ENCODE data around the gene IQCN.

The IQCN gene

DNA sequence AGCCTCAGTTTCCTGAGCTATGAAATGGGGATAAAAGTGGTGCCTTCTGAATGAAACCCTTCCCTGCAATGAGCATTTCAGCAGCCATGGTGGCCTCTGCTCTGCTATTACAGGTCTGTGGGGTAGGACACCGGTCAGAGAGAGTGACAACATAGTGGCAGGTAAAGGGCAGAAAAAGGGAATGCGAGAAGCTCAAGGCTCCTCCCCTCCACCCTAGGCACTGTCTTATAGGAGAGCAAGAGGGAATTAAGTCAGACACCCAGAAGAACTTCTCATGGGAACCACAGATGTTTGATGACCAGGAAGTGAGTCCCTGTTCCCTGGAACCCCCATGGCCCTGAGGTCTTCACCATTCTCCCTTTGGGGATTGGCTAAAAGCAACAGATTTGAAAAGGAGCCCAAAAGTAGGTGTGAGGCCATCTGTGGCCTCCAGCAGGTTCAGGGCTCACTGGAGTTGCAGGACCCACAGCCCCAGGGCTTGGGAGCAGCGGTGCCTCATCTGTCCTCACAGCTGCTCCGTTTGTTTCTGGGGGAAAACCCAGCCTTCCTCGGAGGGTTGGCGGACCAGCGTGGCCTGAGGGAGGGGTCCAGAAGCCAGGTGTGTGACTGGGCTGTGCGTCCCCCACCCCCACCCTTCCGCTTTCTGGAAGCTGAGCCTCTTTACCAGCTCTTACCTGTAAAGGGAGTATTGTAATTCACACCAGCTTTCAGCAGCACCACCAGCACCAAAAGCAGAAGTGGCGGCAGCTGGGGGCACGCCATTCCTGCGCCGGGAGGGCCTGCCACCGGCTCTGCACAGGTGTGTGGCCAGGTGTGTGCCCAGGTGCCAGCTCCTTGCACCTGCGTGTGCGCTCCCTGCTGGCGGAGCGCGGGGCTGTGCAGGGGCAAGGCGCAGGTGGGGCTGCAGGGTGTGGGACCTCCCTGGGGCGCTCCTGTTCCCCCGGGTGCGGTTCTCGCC is 19.4 kb downstream of the IQCN start:
- Mint-ChIP-seq H3K9me3 (no peaks in the 10 kb centered on the region), H3K27me3 (peaks cover 27% of the 10 kb centered on the region), H3K27ac (no peak overlapping the region), H3K4me1 (peaks cover 3% of the 10 kb centered on the region), H3K36me3 (ENCODE audit: low read depth) (no peaks in the 10 kb centered on the region), H3K4me3 (no peak overlapping the region)
- ATAC-seq (no peak), DNase-seq (no peak)

DNA sequence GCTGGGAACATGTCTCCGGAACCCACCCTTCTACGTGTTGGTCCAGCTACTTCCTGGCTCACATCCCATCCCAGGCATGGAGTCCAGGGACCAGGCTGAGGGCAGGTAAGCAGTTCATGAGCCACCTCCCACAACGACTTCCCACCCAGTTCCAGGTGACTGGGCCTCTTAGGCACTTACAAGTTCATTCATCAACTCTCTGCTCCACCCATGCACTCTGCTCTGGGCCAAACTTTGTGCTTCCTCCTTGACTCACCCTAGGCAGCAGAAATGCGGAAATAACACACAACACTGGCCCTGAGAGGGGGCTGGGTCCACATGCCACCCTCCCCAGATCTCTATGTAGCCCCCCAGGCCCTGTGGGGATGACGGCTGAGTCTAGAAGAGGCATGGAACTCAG is 20.5 kb downstream of the IQCN start:
- DNase-seq (no peak), ATAC-seq (no peak)
- Mint-ChIP-seq H3K27ac (no peak overlapping the region), H3K27me3 (peaks cover 27% of the 10 kb centered on the region), H3K4me1 (peaks cover 3% of the 10 kb centered on the region), H3K9me3 (no peaks in the 10 kb centered on the region), H3K4me3 (no peak overlapping the region), H3K36me3 (ENCODE audit: low read depth) (no peaks in the 10 kb centered on the region)

DNA sequence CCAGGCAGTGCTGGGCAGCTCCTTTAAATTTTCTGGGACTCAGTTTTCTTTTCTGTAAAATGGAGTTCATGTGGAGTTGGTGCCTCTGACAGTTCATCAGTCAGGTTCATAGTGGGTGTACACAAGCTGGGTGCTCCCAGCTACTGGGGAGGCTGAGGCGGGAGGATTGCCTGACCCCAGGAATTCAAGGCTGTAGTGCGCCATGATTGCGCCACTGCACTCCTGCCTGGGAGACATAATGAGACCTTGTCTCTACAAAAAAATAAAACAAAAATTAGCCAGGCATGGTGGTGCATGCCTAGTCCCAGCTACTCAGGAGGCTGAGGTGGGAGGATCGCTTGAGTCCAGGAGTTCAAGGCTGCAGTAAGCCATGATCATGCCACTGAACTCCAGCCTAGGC is 21.1 kb downstream of the IQCN start:
- H3K4me3 Mint-ChIP-seq, result no peak overlapping the region
- H3K27me3 Mint-ChIP-seq, result peaks cover 27% of the 10 kb centered on the region
- no peak for DNase-seq

DNA sequence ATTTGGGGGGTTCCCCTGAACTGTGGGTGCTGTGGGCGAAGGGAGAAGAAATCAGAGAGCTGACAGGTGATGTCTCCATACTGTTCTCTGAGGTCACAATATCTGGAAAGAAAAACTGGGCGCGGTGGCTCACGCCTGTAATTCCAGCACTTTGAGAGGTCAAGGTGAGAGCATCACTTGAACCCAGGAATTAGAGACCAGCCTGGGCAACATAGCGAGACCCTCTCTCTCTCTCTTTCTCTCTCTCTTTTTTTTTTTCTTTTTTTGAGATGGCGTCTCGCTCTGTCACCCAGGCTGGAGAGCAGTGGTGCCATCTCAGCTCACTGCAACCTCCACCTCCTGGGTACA is 21.9 kb downstream of the IQCN start:
- H3K9me3 Mint-ChIP-seq, result no peaks in the 10 kb centered on the region
- no peak overlapping the region for H3K27ac Mint-ChIP-seq
- ATAC-seq, result no peak
- no peak overlapping the region for H3K4me3 Mint-ChIP-seq
- H3K4me1 Mint-ChIP-seq, result peaks cover 3% of the 10 kb centered on the region
- H3K36me3 Mint-ChIP-seq (ENCODE audit: low read depth), result no peaks in the 10 kb centered on the region
- peaks cover 27% of the 10 kb centered on the region for H3K27me3 Mint-ChIP-seq
- DNase-seq, result no peak

More for the DNA sequence above, 21.1 kb downstream of the IQCN start:
- ATAC-seq, result no peak
- no peaks in the 10 kb centered on the region for H3K9me3 Mint-ChIP-seq
- H3K4me1 Mint-ChIP-seq, result peaks cover 3% of the 10 kb centered on the region
- no peaks in the 10 kb centered on the region for H3K36me3 Mint-ChIP-seq (ENCODE audit: low read depth)
- H3K27ac Mint-ChIP-seq, result no peak overlapping the region

DNA sequence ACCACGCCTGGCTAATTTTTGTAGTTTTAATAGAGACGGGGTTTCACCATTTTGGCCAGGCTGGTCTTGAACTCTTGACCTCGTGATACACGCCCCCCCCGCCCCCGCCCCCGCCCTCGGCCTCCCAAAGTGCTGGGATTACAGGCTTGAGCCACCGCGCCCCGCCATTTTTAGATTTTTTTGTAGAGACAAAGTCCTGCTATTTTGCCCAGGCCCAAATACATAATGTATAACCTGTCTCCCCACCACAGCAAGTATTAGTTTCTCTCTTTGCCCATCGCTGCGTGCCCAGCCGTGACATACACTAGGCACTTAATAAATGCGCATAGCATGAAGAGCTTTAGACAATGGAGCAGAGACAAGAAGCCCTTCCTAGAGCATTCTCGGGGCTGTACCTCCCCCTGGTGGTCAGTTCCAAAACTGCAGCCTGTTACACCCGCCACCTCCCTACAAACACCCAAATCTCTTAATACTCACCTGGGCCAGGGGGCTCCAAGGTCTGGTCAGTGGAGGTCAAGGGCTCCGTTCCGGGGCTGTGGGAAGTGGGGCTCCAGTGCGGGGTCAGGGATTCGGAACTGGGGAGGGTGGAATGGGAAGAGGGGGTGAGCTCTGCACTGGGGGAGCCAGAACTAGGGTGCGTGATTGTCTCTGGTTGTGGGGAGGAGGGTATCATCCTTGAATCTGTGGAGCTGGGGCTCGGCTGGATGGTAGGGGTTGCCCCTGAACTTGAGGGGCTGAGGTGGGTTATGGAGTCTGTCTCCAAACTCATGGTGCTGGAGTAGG is 22.5 kb downstream of the IQCN start:
- DNase-seq (peak; percentile 85), ATAC-seq (peak; percentile 80)
- Mint-ChIP-seq H3K36me3 (ENCODE audit: low read depth) (no peaks in the 10 kb centered on the region), H3K9me3 (no peaks in the 10 kb centered on the region), H3K4me1 (peaks cover 3% of the 10 kb centered on the region), H3K27ac (no peak overlapping the region), H3K4me3 (no peak overlapping the region), H3K27me3 (peaks cover 27% of the 10 kb centered on the region)

DNA sequence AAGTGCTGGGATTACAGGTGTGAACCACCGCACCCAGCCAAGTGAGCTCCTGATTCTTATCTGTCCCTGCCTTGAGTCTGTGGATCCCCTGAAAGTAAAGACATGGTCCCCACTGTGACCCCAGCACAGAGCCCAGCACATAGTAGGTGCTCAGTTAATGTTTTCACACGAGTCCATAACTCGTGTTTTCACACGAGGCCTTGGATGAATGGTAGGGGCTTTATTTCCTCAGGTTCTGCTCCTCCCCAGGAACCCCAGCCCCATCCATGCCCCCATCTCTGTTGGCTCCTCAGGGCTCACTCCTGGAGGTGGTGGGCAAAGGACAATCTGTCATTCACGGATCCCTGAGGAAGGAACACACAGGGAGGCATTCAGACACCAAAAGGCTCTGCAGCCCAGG is 24.4 kb downstream of the IQCN start:
- ATAC-seq, result no peak
- Mint-ChIP-seq H3K27ac (no peak overlapping the region), H3K27me3 (peaks cover 22% of the 10 kb centered on the region), H3K4me3 (no peak overlapping the region), H3K36me3 (ENCODE audit: low read depth) (no peaks in the 10 kb centered on the region), H3K9me3 (no peaks in the 10 kb centered on the region), H3K4me1 (peaks cover 3% of the 10 kb centered on the region)
- DNase-seq, result no peak

DNA sequence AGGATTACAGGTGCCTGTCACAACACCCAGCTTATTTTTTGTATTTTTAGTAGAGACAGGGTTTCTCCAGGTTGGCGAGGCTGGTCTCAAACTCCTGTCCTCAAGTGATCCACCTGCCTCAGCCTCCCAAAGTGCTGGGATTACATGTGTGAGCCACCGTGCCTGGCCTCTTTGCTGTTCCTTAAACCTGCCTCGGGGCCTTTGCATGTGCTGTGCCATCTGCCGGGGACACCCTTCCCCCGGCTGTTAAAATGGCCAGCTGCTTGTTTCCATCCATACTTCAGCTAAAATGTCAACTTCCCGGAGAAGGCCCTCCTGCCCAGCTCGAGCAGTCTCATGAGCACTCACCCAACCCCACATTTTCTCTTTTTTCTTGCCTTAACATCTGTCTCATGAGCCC is 29.0 kb downstream of the IQCN start:
- DNase-seq, result no peak
- ATAC-seq, result no peak
- H3K4me1 Mint-ChIP-seq, result no peaks in the 10 kb centered on the region
- H3K4me3 Mint-ChIP-seq, result no peak overlapping the region
- H3K27me3 Mint-ChIP-seq, result peaks cover 8% of the 10 kb centered on the region
- no peaks in the 10 kb centered on the region for H3K9me3 Mint-ChIP-seq
- H3K27ac Mint-ChIP-seq, result no peak overlapping the region
- no peaks in the 10 kb centered on the region for H3K36me3 Mint-ChIP-seq (ENCODE audit: low read depth)

DNA sequence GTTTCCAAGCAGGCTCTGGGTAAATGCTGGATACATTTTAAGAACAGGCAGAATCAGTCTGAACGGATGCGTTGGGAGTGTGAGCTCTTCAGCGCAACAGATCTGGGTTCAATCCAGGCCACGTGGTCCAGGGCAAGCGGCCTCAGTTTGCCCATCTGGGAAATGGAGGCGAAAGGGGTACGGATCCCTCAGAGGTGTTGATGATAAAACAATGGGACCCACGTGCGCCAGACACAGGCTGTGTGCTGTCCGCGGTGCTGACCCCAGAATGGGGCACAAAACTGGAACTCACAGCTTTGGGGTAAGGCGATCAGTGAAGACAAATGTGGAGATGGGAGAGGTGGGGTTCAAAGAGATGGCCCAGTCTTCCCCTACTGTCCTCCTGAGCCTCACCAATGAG is 34.9 kb downstream of the IQCN start:
- no peak for ATAC-seq
- Mint-ChIP-seq H3K27ac (no peak overlapping the region), H3K4me3 (no peak overlapping the region), H3K36me3 (ENCODE audit: low read depth) (no peaks in the 10 kb centered on the region), H3K4me1 (no peaks in the 10 kb centered on the region), H3K9me3 (no peaks in the 10 kb centered on the region), H3K27me3 (peaks cover 34% of the 10 kb centered on the region)
- no peak for DNase-seq

DNA sequence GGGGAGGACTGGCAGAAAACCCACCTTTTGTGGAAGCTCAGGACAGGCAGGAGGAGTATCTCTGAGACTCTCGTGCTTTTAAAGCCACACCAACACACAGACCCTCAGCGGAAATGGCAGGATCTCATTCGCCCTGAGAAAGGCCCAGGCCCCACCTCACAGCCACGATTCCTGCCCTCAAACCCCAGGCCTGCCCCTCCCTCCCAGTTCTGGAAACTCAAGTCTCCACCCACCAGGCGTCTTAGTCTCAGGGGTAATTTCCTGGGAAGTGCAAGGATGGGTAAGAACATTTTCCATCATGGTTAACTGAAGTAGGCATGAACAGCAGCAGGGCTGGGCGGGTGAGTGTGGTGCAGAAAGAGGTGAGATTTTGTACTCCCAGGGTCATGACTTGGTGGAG is 40.1 kb downstream of the IQCN start:
- Mint-ChIP-seq H3K4me1 (peaks cover 20% of the 10 kb centered on the region), H3K27ac (no peak overlapping the region), H3K4me3 (no peak overlapping the region), H3K27me3 (peaks cover 66% of the 10 kb centered on the region), H3K36me3 (ENCODE audit: low read depth) (peaks cover 2% of the 10 kb centered on the region), H3K9me3 (peaks cover 7% of the 10 kb centered on the region)
- ATAC-seq (no peak), DNase-seq (no peak)

DNA sequence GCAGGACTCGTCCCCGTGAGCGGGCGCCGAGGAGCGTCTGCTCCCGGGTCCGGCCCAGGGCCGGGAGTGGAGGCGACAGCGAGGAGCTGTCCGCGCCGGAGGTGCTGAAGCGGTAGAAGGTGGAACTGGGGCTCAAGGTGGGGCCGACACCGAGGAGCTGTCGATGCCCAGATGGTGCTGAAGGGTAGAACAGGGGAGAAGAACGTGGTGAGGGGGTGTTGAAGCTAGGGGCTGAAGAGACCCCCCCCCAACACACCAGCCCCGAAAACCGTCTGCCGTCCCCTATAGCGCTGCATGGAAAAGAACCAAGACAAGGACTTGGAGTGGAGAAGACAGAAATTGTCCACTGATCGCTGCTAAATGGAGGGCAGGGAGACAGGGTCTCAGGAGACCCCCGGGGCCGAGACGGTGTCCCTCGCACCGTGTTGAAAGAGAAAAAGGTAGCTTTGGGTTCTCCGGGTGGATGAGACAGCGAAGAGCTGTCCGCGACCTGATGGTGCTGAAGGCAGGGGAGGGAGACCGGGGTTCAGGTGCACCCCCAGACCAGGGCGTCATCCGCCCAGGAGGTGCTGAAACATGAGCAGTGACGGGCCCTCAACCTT is 40.9 kb downstream of the IQCN start:
- Mint-ChIP-seq H3K27me3 (peaks cover 64% of the 10 kb centered on the region), H3K27ac (no peak overlapping the region), H3K4me3 (no peak overlapping the region), H3K36me3 (ENCODE audit: low read depth) (peaks cover 2% of the 10 kb centered on the region), H3K4me1 (peaks cover 20% of the 10 kb centered on the region), H3K9me3 (peaks cover 7% of the 10 kb centered on the region)
- no peak for ATAC-seq
- peak; percentile 62 for DNase-seq

DNA sequence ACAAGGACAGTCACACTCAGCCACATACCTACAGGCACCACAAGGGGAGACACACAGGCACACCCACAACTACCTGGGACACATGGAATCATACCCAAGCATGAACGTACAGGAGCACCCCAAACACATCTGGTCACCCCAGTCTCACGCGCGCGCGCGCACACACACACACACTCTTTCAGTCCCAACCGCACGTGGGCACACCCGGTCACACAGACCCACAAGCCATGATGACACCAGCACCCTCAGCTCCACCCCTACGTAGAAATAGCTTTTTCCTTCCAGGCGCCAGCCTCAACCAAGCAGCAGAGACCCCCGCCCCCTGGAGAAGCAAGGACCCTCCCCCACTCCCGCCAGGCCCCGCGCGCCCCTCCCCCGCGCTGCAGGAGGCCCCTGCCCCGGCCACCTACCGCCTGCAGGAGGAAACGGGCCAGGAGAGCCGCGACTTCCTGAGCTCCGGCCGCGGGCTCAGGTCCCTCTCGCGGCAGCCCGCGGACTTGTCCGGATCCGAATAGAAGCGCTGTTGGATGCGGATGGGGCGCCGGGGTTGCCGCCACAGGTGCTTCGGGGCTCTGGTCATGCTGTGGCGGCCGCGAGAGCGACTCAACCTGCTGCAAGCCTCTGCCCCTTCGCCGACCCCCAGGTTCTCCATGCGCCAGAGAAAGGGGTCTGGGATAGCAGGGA is 41.6 kb downstream of the IQCN start:
- no peak overlapping the region for H3K4me3 Mint-ChIP-seq
- DNase-seq (no peak), ATAC-seq (peak; percentile 42)
- H3K4me1 Mint-ChIP-seq, result peaks cover 20% of the 10 kb centered on the region
- peaks cover 7% of the 10 kb centered on the region for H3K9me3 Mint-ChIP-seq
- H3K36me3 Mint-ChIP-seq (ENCODE audit: low read depth), result peaks cover 2% of the 10 kb centered on the region
- H3K27me3 Mint-ChIP-seq, result peaks cover 71% of the 10 kb centered on the region
- H3K27ac Mint-ChIP-seq, result peak overlapping the region; percentile 42

DNA sequence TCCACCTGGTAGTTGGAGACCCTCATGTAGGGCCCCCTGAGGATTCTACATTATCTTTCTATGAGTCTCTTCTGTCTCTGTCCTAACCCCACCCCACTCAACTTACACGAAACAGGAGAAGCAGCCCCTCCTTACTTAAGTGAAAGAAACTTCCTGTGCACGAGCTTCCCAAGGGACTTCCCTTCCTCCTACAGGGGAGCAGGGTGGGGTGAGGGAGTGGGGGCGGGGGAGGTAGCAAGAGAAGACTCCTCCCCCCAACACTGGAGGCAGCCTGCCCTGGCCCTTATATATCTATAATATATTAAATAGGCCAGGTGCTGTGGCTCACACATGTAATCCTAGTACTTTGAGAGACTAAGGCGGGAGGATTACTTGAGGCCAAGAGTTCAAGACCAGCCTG is 42.5 kb downstream of the IQCN start:
- ATAC-seq, result no peak
- peaks cover 22% of the 10 kb centered on the region for H3K4me1 Mint-ChIP-seq
- H3K36me3 Mint-ChIP-seq (ENCODE audit: low read depth), result peaks cover 2% of the 10 kb centered on the region
- no peak for DNase-seq
- no peak overlapping the region for H3K27ac Mint-ChIP-seq
- H3K9me3 Mint-ChIP-seq, result peaks cover 7% of the 10 kb centered on the region
- H3K27me3 Mint-ChIP-seq, result peaks cover 75% of the 10 kb centered on the region
- H3K4me3 Mint-ChIP-seq, result no peak overlapping the region

DNA sequence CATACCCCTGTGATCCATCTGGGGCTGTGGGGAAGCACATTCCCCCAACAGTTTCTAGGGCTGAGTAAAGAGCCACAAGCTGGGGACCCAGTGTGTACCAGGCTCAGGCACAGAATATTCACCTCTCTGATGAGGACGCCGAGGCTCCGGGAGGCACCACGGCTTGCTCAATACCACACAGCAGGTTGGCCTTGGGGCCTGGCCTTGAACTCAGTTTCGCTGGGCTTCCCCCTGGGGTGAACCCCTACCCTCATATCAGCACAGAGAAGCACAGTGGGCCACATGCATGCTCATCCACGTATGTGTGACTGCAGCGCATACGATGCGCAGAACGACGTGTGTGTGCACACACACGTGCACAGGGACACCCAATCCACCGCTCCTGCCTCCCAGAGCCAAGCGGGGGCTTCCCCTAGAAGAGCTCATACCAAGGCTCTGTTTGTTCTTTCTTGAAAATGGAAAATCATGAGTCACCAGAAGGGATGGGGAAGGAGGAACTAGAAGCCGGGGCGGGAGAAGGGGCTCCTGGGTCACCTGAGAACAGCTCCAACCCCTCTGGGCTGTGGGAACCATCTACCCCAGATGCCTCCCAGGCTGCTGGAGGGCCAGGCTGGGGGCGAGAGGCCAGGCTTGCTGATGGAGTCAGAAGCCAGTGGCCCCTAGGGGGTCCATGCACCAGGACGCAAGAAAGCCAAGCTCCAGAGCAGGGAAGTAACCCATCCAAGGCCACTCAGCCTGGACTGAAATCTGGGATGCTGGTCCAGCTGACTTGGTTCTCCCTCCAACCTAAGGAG is 43.1 kb downstream of the IQCN start:
- Mint-ChIP-seq H3K4me3 (no peak overlapping the region), H3K4me1 (peaks cover 22% of the 10 kb centered on the region), H3K27ac (no peak overlapping the region), H3K27me3 (peaks cover 74% of the 10 kb centered on the region), H3K9me3 (peaks cover 7% of the 10 kb centered on the region), H3K36me3 (ENCODE audit: low read depth) (peaks cover 2% of the 10 kb centered on the region)
- DNase-seq, result no peak
- peak; percentile 63 for ATAC-seq

DNA sequence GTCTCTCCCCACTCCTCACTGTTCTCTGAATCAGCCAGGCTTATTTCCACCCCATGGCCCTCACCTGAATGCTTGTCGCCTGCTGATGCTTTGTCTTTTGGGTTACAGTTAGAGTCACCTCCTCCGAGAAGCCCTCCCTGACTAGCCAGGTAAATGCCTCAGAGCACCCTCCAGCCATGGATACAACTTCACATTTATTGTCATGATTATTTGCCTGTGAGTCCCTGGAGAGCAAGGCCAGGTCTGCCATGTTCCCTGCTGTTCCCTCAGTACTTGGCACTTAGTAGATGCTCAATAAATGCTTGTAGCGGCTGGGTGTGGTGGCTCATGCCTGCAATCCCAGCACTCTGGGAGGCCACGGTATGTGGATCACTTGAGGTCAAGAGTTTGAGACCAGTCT is 44.3 kb downstream of the IQCN start:
- ATAC-seq (no peak), DNase-seq (no peak)
- Mint-ChIP-seq H3K9me3 (peaks cover 7% of the 10 kb centered on the region), H3K27ac (no peak overlapping the region), H3K4me1 (peaks cover 33% of the 10 kb centered on the region), H3K4me3 (no peak overlapping the region), H3K27me3 (peaks cover 75% of the 10 kb centered on the region), H3K36me3 (ENCODE audit: low read depth) (peaks cover 2% of the 10 kb centered on the region)
